ENCODE results near the gene PHLDB1.
A peak's percentile ranks its signal among the peaks of the same experiment; 100 is the strongest.

PHLDB1 gene

GRCh38 chr11:118633319-118633690 is 25.9 kb downstream of the PHLDB1 start:
- TF ChIP-seq CTCF (IDR thresholded peaks at IDR 0.05; ENCODE audit: insufficient read depth, low read length) (no peak), SPI1 (IDR thresholded peaks at IDR 0.05; ENCODE audit: borderline replicate concordance, low read depth) (no peak), POLR2AphosphoS5 (IDR thresholded peaks at IDR 0.05; ENCODE audit: low read depth) (no peak), REST (IDR thresholded peaks at IDR 0.05; ENCODE audit: insufficient replicate concordance, low read depth) (no peak), GABPA (IDR thresholded peaks at IDR 0.05; ENCODE audit: low read depth) (no peak)
- Histone ChIP-seq H3K4me3 (replicated peaks; ENCODE audit: insufficient read depth, low read length) (no peak overlapping the region), H3K27me3 (ENCODE audit: insufficient read depth, poor library complexity, severe bottlenecking) (peaks cover 29% of the 10 kb centered on the region), H3K27ac (replicated peaks) (no peak overlapping the region)
- DNase-seq (ENCODE audit: low read depth in 1 of 2, low spot score in 1 of 2), result no peak

- TF ChIP-seq GABPA (IDR thresholded peaks at IDR 0.05; ENCODE audit: low read depth), result no peak
- TF ChIP-seq CTCF (IDR thresholded peaks at IDR 0.05; ENCODE audit: insufficient read depth, low read length), result no peak
- TF ChIP-seq POLR2AphosphoS5 (IDR thresholded peaks at IDR 0.05; ENCODE audit: low read depth), result no peak
- TF ChIP-seq SPI1 (IDR thresholded peaks at IDR 0.05; ENCODE audit: borderline replicate concordance, low read depth), result no peak
- no peak for TF ChIP-seq REST (IDR thresholded peaks at IDR 0.05; ENCODE audit: insufficient replicate concordance, low read depth)
- no peak overlapping the region for H3K4me3 ChIP-seq (replicated peaks; ENCODE audit: insufficient read depth, low read length)
- no peak overlapping the region for H3K27ac ChIP-seq (replicated peaks)
Measured at GRCh38 chr11:118633979-118634378, 26.6 kb downstream of the PHLDB1 start.

GRCh38 chr11:118634431-118635236 is 27.2 kb downstream of the PHLDB1 start:
- no peak for TF ChIP-seq REST (IDR thresholded peaks at IDR 0.05; ENCODE audit: insufficient replicate concordance, low read depth)
- TF ChIP-seq SPI1 (IDR thresholded peaks at IDR 0.05; ENCODE audit: borderline replicate concordance, low read depth), result no peak
- TF ChIP-seq POLR2AphosphoS5 (IDR thresholded peaks at IDR 0.05; ENCODE audit: low read depth), result no peak
- no peak for TF ChIP-seq CTCF (IDR thresholded peaks at IDR 0.05; ENCODE audit: insufficient read depth, low read length)
- TF ChIP-seq GABPA (IDR thresholded peaks at IDR 0.05; ENCODE audit: low read depth), result no peak
- Histone ChIP-seq H3K27ac (replicated peaks) (no peak overlapping the region), H3K27me3 (ENCODE audit: insufficient read depth, poor library complexity, severe bottlenecking) (peaks cover 27% of the 10 kb centered on the region), H3K4me3 (replicated peaks; ENCODE audit: insufficient read depth, low read length) (peak overlapping the region; percentile 19)
- peak; percentile 38 to 49 for DNase-seq (ENCODE audit: low read depth in 1 of 2, low spot score in 1 of 2)

More at GRCh38 chr11:118633979-118634378, 26.6 kb downstream of the PHLDB1 start:
- H3K27me3 ChIP-seq (ENCODE audit: insufficient read depth, poor library complexity, severe bottlenecking), result peaks cover 29% of the 10 kb centered on the region
- DNase-seq (ENCODE audit: low read depth in 1 of 2, low spot score in 1 of 2), result no peak

All from HL-60 (cell line).